H1 (cell line): ENCODE results near the gene CASQ2. TPM values are rescaled to one million over a fixed set of nuclear protein-coding genes. Genes with fewer than 3 reads are reported as not detected.

Experiments used
- CTCF ChIA-PET: fragments of 300-600 bp; sonication (Branson Sonifier 250); formaldehyde crosslinking; loops from one replicate; lab custom pipeline; 2021; ENCODE audit not compliant: partially characterized antibody; lab: Charles Lee
- POLR2A ChIA-PET: fragments of 300-600 bp; sonication (Branson Sonifier 250); formaldehyde crosslinking; loops from one replicate; lab custom pipeline; 2021; ENCODE audit warnings: inconsistent platforms; ENCODE audit not compliant: partially characterized antibody; lab: Charles Lee
- DNase-seq, 2 experiments: peaks; one replicate each; pipeline versions ENCODE4 v3.0.0 to v3.0.0-alpha.2; 2010 to 2022; ENCODE audit warnings: low spot score in 2 of 2, low read depth in 1 of 2, mixed read lengths in 1 of 2
- FAIRE-seq: peaks from 2 replicates; lab custom pipeline; 2011; peaks lifted over from hg19 to GRCh38; lab: Jason Lieb, UNC
- H2AFZ ChIP-seq: 2 replicates; pipeline ENCODE4 v1.8.1; 2012; ENCODE audit warnings: low read length, inconsistent platforms
- H2AK5ac ChIP-seq: 2 replicates; pipeline ENCODE4 v1.6.1; 2013; ENCODE audit warnings: low read depth, low read length
- H2BK120ac ChIP-seq: replicated peaks from 2 replicates; pipeline ENCODE3; 2013; ENCODE audit warnings: low read depth, low read length, inconsistent platforms
- H2BK12ac ChIP-seq: 2 replicates; pipeline ENCODE4 v1.6.1; 2013; ENCODE audit warnings: low read depth, low read length
- H2BK15ac ChIP-seq: 2 replicates; pipeline ENCODE4 v1.6.1; 2013; ENCODE audit warnings: low read length
- H2BK20ac ChIP-seq: 2 replicates; pipeline ENCODE4 v1.6.1; 2013; ENCODE audit warnings: low read length
- H2BK5ac ChIP-seq: 2 replicates; pipeline ENCODE4 v1.6.1; 2013; ENCODE audit warnings: low read depth, low read length
- H3K14ac ChIP-seq: 2 replicates; pipeline ENCODE4 v1.6.1; 2013; ENCODE audit warnings: inconsistent platforms; ENCODE audit not compliant: insufficient read length
- H3K18ac ChIP-seq: 2 replicates; pipeline ENCODE4 v1.6.1; 2013; ENCODE audit warnings: low read length; ENCODE audit errors: extremely low read depth
- H3K23ac ChIP-seq: 2 replicates; pipeline ENCODE4 v1.6.1; 2013; ENCODE audit warnings: inconsistent platforms; ENCODE audit not compliant: insufficient read length
- H3K23me2 ChIP-seq: 2 replicates; pipeline ENCODE4 v1.6.1; 2013; ENCODE audit warnings: low read depth, low read length
- H3K27ac ChIP-seq: 2 replicates; pipeline ENCODE4 v1.6.1; 2011; ENCODE audit warnings: low read depth, low read length, inconsistent platforms
- H3K27me3 ChIP-seq, 4 experiments: replicated peaks in 1 of 4; 1 replicate in 1 of 4; 2 replicates in 3 of 4; pipeline versions ENCODE4 v1.6.1 to v1.8.1; 2011 to 2013; ENCODE audit warnings: low read length in 3 of 4, mild to moderate bottlenecking in 3 of 4, inconsistent platforms in 2 of 4, mixed read lengths in 2 of 4, moderate library complexity in 1 of 4; ENCODE audit not compliant: control insufficient read depth in 3 of 4, insufficient read depth in 3 of 4; ENCODE audit errors: extremely low read depth in 1 of 4
- H3K36me3 ChIP-seq, 4 experiments: 2 replicates each; pipeline versions ENCODE4 v1.6.1 to v1.8.1; 2011 to 2013; ENCODE audit warnings: mild to moderate bottlenecking in 4 of 4, low read length in 3 of 4, moderate library complexity in 2 of 4, control low read depth in 1 of 4, inconsistent platforms in 1 of 4; ENCODE audit not compliant: insufficient read depth in 4 of 4, control insufficient read depth in 2 of 4
- H3K4ac ChIP-seq: replicated peaks from 2 replicates; pipeline ENCODE3; 2013; ENCODE audit warnings: low read length, low read depth, mixed read lengths, inconsistent platforms; ENCODE audit not compliant: insufficient read length
- H3K4me1 ChIP-seq, 4 experiments: replicated peaks in 1 of 4; 1 replicate in 1 of 4; 2 replicates in 3 of 4; pipeline versions ENCODE4 v1.6.1 to v1.8.1; 2011 to 2013; ENCODE audit warnings: low read length in 3 of 4, inconsistent platforms in 2 of 4, mixed read lengths in 1 of 4; ENCODE audit not compliant: insufficient read depth in 4 of 4, control insufficient read depth in 3 of 4
- H3K4me2 ChIP-seq, 2 experiments: 2 replicates each; pipeline versions ENCODE4 v1.6.1 to v1.8.1; 2011 to 2013; ENCODE audit warnings: low read depth in 2 of 2, low read length in 2 of 2, control low read depth in 1 of 2, inconsistent platforms in 1 of 2, mild to moderate bottlenecking in 1 of 2; ENCODE audit not compliant: insufficient read depth in 1 of 2
- H3K4me3 ChIP-seq, 4 experiments: fragments of 200-600, 300-600 bp in 1 of 4; sonication (generic), shearing (Covaris generic), sonication (Bioruptor Twin) in 1 of 4; 2 replicates each; pipeline versions ENCODE4 v1.5.1 to v1.8.1; 2011 to 2016; ENCODE audit warnings: low read length in 4 of 4, low read depth in 3 of 4, control low read depth in 2 of 4, inconsistent platforms in 2 of 4, mild to moderate bottlenecking in 2 of 4, mixed read lengths in 1 of 4, moderate library complexity in 1 of 4; ENCODE audit not compliant: insufficient read depth in 2 of 4; ENCODE audit errors: extremely low read depth in 1 of 4
- H3K56ac ChIP-seq: replicated peaks from 2 replicates; pipeline ENCODE3; 2013; ENCODE audit warnings: low read depth, mild to moderate bottlenecking, mixed read lengths, low read length, inconsistent platforms; ENCODE audit not compliant: insufficient read length
- H3K79me1 ChIP-seq: 2 replicates; pipeline ENCODE4 v1.6.1; 2013; ENCODE audit warnings: low read depth, low read length, control low read depth
- H3K79me2 ChIP-seq, 2 experiments: 2 replicates each; pipeline versions ENCODE4 v1.6.1 to v1.8.1; 2012 to 2013; ENCODE audit warnings: low read length in 2 of 2, mild to moderate bottlenecking in 2 of 2, inconsistent platforms in 1 of 2; ENCODE audit not compliant: insufficient read depth in 2 of 2, control insufficient read depth in 1 of 2
- H3K9ac ChIP-seq, 4 experiments: replicated peaks in 1 of 4; 1 replicate in 1 of 4; 2 replicates in 3 of 4; pipeline versions ENCODE4 v1.6.1 to v1.8.1; 2011 to 2013; ENCODE audit warnings: low read depth in 3 of 4, low read length in 3 of 4, control low read depth in 2 of 4, mild to moderate bottlenecking in 2 of 4, moderate library complexity in 2 of 4, inconsistent platforms in 1 of 4; ENCODE audit errors: extremely low read depth in 1 of 4
- H3K9me3 ChIP-seq, 2 experiments: 2 replicates each; pipeline versions ENCODE4 v1.6.1 to v1.8.1; 2012 to 2013; ENCODE audit warnings: mild to moderate bottlenecking in 2 of 2, moderate library complexity in 2 of 2, control low read depth in 1 of 2, inconsistent platforms in 1 of 2, low read depth in 1 of 2, low read length in 1 of 2, mixed read lengths in 1 of 2; ENCODE audit not compliant: insufficient read depth in 2 of 2
- H4K20me1 ChIP-seq, 2 experiments: replicated peaks in 1 of 2; 2 replicates each; pipeline versions ENCODE3 to v1.8.1; 2011 to 2013; ENCODE audit warnings: inconsistent platforms in 2 of 2, low read length in 2 of 2, mild to moderate bottlenecking in 1 of 2; ENCODE audit not compliant: insufficient read depth in 2 of 2, control insufficient read depth in 1 of 2
- H4K5ac ChIP-seq: 2 replicates; pipeline ENCODE4 v1.6.1; 2013; ENCODE audit warnings: low read length, low read depth, mixed read lengths, inconsistent platforms; ENCODE audit not compliant: insufficient read length
- H4K8ac ChIP-seq: 2 replicates; pipeline ENCODE4 v1.8.0; 2013; ENCODE audit warnings: mild to moderate bottlenecking, moderate library complexity, low read length, inconsistent platforms; ENCODE audit not compliant: insufficient read depth; ENCODE audit errors: extremely low read depth
- H4K91ac ChIP-seq: replicated peaks from 2 replicates; pipeline ENCODE3; 2013; ENCODE audit warnings: low read length, mixed read lengths, inconsistent platforms; ENCODE audit not compliant: insufficient read length
- ASH2L ChIP-seq: fragments of 200-600, 300-600 bp; sonication (generic); IDR thresholded peaks from one replicate; pipeline ENCODE4 v1.7.1; 2017; ENCODE audit warnings: low read length
- CBX8 ChIP-seq: fragments of 300-800, 300-1000 bp; sonication (generic); IDR thresholded peaks from 2 replicates; pipeline ENCODE4 v1.7.1; 2016; ENCODE audit warnings: low read depth, low read length, borderline replicate concordance
- CEBPB ChIP-seq: IDR thresholded peaks from 2 replicates; pipeline ENCODE4 v1.6.1; 2012; ENCODE audit warnings: low read depth, low read length
- POLR2A ChIP-seq, 2 experiments: IDR thresholded peaks; 1 replicate in 1 of 2; 2 replicates in 1 of 2; pipeline ENCODE4 v1.6.1; 2011; ENCODE audit warnings: low read depth in 2 of 2, low read length in 2 of 2, mild to moderate bottlenecking in 2 of 2; ENCODE audit errors: control extremely low read depth in 1 of 2
- RFX5 ChIP-seq: IDR thresholded peaks from 2 replicates; pipeline ENCODE4 v1.6.1; 2011; ENCODE audit warnings: low read depth, low read length, improper control_type of control experiment, borderline replicate concordance
- SUZ12 ChIP-seq: fragments of 200-600 bp; sonication (generic); IDR thresholded peaks from 2 replicates; pipeline ENCODE4 v1.6.1; 2012; ENCODE audit warnings: mild to moderate bottlenecking, inconsistent platforms, low read length, moderate library complexity, mixed read lengths
- TCF12 ChIP-seq: IDR thresholded peaks from 2 replicates; pipeline ENCODE4 v1.6.1; 2011; ENCODE audit warnings: low read depth, mild to moderate bottlenecking, low read length
- ZNF274 ChIP-seq: IDR thresholded peaks from 2 replicates; pipeline ENCODE4 v1.7.0; 2012; ENCODE audit warnings: low read length, borderline replicate concordance; ENCODE audit errors: extremely low read depth
- WGBS, 2 experiments: shearing (Covaris generic) in 1 of 2; methylation state at CpG; one replicate each; pipeline versions ENCODE4 v1.1.6 to v1.1.7; 2013 to 2015; ENCODE audit warnings: low lambda C conversion rate in 2 of 2, mixed read lengths in 2 of 2, inconsistent platforms in 1 of 2, low coverage in 1 of 2, missing lambda C conversion rate in 1 of 2; ENCODE audit not compliant: insufficient replicate concordance in 2 of 2, insufficient coverage in 1 of 2, insufficient read length in 1 of 2; ENCODE audit errors: extremely low coverage in 1 of 2, missing lambda C conversion rate in 1 of 2; 5-methylcytosine and 5-hydroxymethylcytosine counted together
- polyA plus RNA-seq, 7 experiments: library from polyadenylated mRNA; depleted of rRNA in 3 of 7; stranded (reverse) in 5 of 7; unstranded in 2 of 7; fragments of >200 nt in 5 of 7; fragments of 200-250 nt in 2 of 7; gene quantifications; 1 replicate in 5 of 7; 2 replicates in 1 of 7; 4 replicates in 1 of 7; pipeline versions ENCODE4 v1.2.1 to v1.2.3, GENCODE V29; 2011 to 2013; ENCODE audit warnings: missing spikeins in 2 of 7, mixed read lengths in 2 of 7
- total RNA-seq: library from RNA; stranded (reverse); fragmentation: NEBNext Ultra II Directional; extraction: Animal tissue kit (Norgen Biotek cat#: 25700); gene quantifications from 2 replicates; pipeline ENCODE4 v1.2.1, GENCODE V29; 2021

CASQ2 gene
- total and polyA plus RNA-seq, 2 of the 8 experiments (the other 6 are each of a cell fraction or from before 2014, with no cell fraction given): not detected

GRCh38 chr1:115680730-115681111 lies 87.8 kb downstream of the CASQ2 start:
- Histone ChIP-seq H3K36me3 (peaks cover 2 to 10% (median 9%) of the 10 kb centered on the region in 4 experiments; a peak in 7 of 8 replicates), H3K23me2 (no peaks in the 10 kb centered on the region), H2BK120ac (no peak overlapping the region), H3K4ac (no peak overlapping the region), H2BK15ac (no peak overlapping the region), H3K9ac (no peak overlapping the region), H3K18ac (no peak overlapping the region), H3K27ac (no peak overlapping the region), H3K9me3 (no peaks in the 10 kb centered on the region), H2AFZ (no peak overlapping the region), H3K27me3 (no peaks in the 10 kb centered on the region), H3K14ac (no peak overlapping the region), H3K79me1 (no peaks in the 10 kb centered on the region), H4K5ac (no peak overlapping the region), H4K91ac (no peak overlapping the region), H3K23ac (no peak overlapping the region), H4K20me1 (peaks cover 0 to 4% of the 10 kb centered on the region in 2 experiments), H4K8ac (no peak overlapping the region), H2BK12ac (no peak overlapping the region), H3K4me2 (no peak overlapping the region), H3K79me2 (no peaks in the 10 kb centered on the region), H3K56ac (no peak overlapping the region), H3K4me3 (no peak overlapping the region), H2AK5ac (no peak overlapping the region), H2BK5ac (no peak overlapping the region), H3K4me1 (peaks cover 0 to 2% (median 0%) of the 10 kb centered on the region in 4 experiments; a peak in 2 of 7 replicates), H2BK20ac (no peak overlapping the region)
- 94% methylated on average over 5 of the region's 5 CpGs; no CpG with 5 or more reads in 1 of the 2 experiments for WGBS, 2 experiments
- FAIRE-seq (no peak), DNase-seq (no peak)
- ChIA-PET POLR2A (no interaction called here), CTCF (interaction anchor here (1.1 to 2.7 kb wide), 3 partner anchors 22 to 72 kb away, joined by 3 to 15 read pairs (median 5); no protein-coding TSS in a partner anchor)
- no peak for TF ChIP-seq ZNF274
- TF ChIP-seq ASH2L: no peak
- no peak for TF ChIP-seq POLR2A (IDR thresholded peaks at IDR 0.05; ENCODE audit: control extremely low read depth in 1 of 2, low read depth in 2 of 2, low read length in 2 of 2)
- no peak for TF ChIP-seq RFX5
- TF ChIP-seq CEBPB: no peak
- no peak for TF ChIP-seq CBX8
- no peak for TF ChIP-seq SUZ12
- no peak for TF ChIP-seq TCF12
